ENCODE measurements around the gene OLFM2. TPM values are rescaled to one million over a fixed set of nuclear protein-coding genes. Genes with fewer than 3 reads are reported as not detected.
A peak's percentile ranks its signal among the peaks of the same experiment; 100 is the strongest.

OLFM2 gene
- total RNA-seq, 1 experiment from 2014 or later = 75.6 TPM

DNA sequence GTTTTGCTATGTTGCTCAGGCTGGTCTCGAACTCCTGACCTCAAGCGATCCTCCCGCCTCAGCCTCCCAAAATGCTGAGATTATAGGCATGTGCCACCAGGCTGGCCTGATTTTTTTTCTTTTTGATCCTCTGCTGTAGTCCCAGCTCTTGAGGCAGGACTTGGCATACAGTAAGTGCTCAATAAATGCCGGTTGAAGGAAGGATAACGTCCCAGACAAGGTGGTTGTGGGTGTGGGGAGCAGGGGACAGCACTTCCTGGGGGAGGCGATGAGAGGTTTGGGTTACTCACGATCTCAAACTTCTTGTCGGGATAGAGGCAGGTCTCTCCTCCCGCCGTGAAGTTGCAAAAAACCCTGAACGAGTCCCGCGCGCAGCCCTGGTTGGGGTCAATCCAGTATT lies 29.7 kb upstream of the OLFM2 start:
- no CpG with 5 or more reads among the region's 14 CpGs for WGBS (ENCODE audit: extremely low coverage, insufficient read length, low lambda C conversion rate)
- Histone ChIP-seq H3K18ac (ENCODE audit: insufficient read length, low read depth, low read length) (no peak overlapping the region), H2AK5ac (ENCODE audit: insufficient read length, low read length) (no peak overlapping the region), H4K20me1 (ENCODE audit: control insufficient read depth, insufficient read depth, insufficient read length) (no peaks in the 10 kb centered on the region), H3K79me1 (ENCODE audit: insufficient read depth, low read depth, low read length, poor library complexity, severe bottlenecking) (no peaks in the 10 kb centered on the region), H3K9ac (ENCODE audit: extremely low read depth, insufficient read length, low read length) (no peak overlapping the region), H3K4ac (ENCODE audit: low read depth, low read length) (no peak overlapping the region), H3T11ph (ENCODE audit: low read length) (no peak overlapping the region), H4K5ac (ENCODE audit: insufficient read length, low read depth, low read length) (no peak overlapping the region), H4K8ac (replicated peaks; ENCODE audit: insufficient read length, low read depth, low read length) (no peak overlapping the region), H2BK12ac (ENCODE audit: insufficient read length, low read depth, low read length) (no peak overlapping the region), H2BK20ac (ENCODE audit: low read depth, low read length, poor library complexity, severe bottlenecking) (no peak overlapping the region), H3K79me2 (ENCODE audit: insufficient read depth, low read length) (no peaks in the 10 kb centered on the region), H3K23ac (ENCODE audit: insufficient read length, low read depth, low read length) (no peak overlapping the region), H3K27me3 (ENCODE audit: insufficient read depth, low read length) (peaks cover 2% of the 10 kb centered on the region; the same call in 1 of the 2 replicates), H2BK120ac (ENCODE audit: low read depth, low read length, poor library complexity, severe bottlenecking) (no peak overlapping the region), H3K23me2 (ENCODE audit: insufficient read length, low read depth, low read length, poor library complexity, severe bottlenecking) (no peaks in the 10 kb centered on the region), H2BK5ac (ENCODE audit: insufficient read length, low read length) (no peak overlapping the region), H2BK15ac (ENCODE audit: low read depth, low read length) (no peak overlapping the region), H3K56ac (ENCODE audit: insufficient read length, low read depth, low read length) (no peak overlapping the region), H3K14ac (ENCODE audit: insufficient read depth, low read length) (no peak overlapping the region), H3K9me3 (ENCODE audit: control insufficient read depth, low read depth, low read length) (no peaks in the 10 kb centered on the region), H3K4me2 (ENCODE audit: insufficient read depth, insufficient read length, low read length) (peak overlapping the region; percentile 45), H4K91ac (ENCODE audit: insufficient read length, low read depth, low read length) (no peak overlapping the region), H3K4me1 (ENCODE audit: insufficient read depth, low read length) (no peaks in the 10 kb centered on the region), H3K27ac (ENCODE audit: insufficient read length, low read depth, low read length) (no peak overlapping the region), H2AFZ (ENCODE audit: low read length) (no peak overlapping the region)
- Mint-ChIP-seq H3K4me3 (peak overlapping the region; percentile 31 to 75), H3K36me3 (ENCODE audit: insufficient read depth in 1 of 3, low read depth in 3 of 3) (peaks cover 0 to 1% (median under 1%) of the 10 kb centered on the region in 3 experiments; a peak in 5 of 7 replicates), H3K27me3 (ENCODE audit: low read depth) (peaks cover 50% of the 10 kb centered on the region), H3K9me3 (no peaks in the 10 kb centered on the region), H3K27ac (no peak overlapping the region), H3K4me1 (peaks cover 12 to 15% of the 10 kb centered on the region in 2 experiments)
- TF ChIP-seq, protein P1, sequence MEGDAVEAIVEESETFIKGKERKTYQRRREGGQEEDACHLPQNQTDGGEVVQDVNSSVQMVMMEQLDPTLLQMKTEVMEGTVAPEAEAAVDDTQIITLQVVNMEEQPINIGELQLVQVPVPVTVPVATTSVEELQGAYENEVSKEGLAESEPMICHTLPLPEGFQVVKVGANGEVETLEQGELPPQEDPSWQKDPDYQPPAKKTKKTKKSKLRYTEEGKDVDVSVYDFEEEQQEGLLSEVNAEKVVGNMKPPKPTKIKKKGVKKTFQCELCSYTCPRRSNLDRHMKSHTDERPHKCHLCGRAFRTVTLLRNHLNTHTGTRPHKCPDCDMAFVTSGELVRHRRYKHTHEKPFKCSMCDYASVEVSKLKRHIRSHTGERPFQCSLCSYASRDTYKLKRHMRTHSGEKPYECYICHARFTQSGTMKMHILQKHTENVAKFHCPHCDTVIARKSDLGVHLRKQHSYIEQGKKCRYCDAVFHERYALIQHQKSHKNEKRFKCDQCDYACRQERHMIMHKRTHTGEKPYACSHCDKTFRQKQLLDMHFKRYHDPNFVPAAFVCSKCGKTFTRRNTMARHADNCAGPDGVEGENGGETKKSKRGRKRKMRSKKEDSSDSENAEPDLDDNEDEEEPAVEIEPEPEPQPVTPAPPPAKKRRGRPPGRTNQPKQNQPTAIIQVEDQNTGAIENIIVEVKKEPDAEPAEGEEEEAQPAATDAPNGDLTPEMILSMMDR (conservative IDR thresholded peaks at IDR 0.05) = no peak
- DNase-seq = no peak
